Heart right ventricle (tissue), 16 donors: Measurements from ENCODE around the gene STIM2. TPM values are rescaled to one million over a fixed set of nuclear protein-coding genes. Genes with fewer than 3 reads are reported as not detected.
"Not testable (repeated sequence)": the region's sequence is repeated elsewhere in the genome, so short reads cannot be mapped to it uniquely, and the experiment has no call there.

Experiments used
- ATAC-seq, 8 donors: fragments of 200-7000 bp; cut with Tn5 transposase; one replicate each; pipeline ENCODE4 v1.9.1; 2020; ENCODE audit warnings: mild to moderate bottlenecking in 8 of 8, moderate library complexity in 8 of 8, moderate number of reproducible peaks in 1 of 8
- DNase-seq, 2 donors: peaks; one replicate each; pipeline ENCODE4 v3.0.0-alpha.2; 2020
- H3K27ac ChIP-seq, 10 donors: fragments of 200-600 bp; sonication (generic) in 2 of 10; one replicate each; pipeline versions ENCODE4 v1.5.0 to v1.8.0; 2020 to 2022; ENCODE audit warnings: mild to moderate bottlenecking in 3 of 10
- H3K27me3 ChIP-seq, 7 donors: fragments of 200-600 bp; one replicate each; pipeline ENCODE4 v1.8.0; 2021 to 2022; ENCODE audit warnings: mild to moderate bottlenecking in 2 of 7
- H3K36me3 ChIP-seq, 9 donors: fragments of 200-600 bp; sonication (generic) in 1 of 9; one replicate each; pipeline versions ENCODE4 v1.5.0 to v1.8.0; 2020 to 2022; ENCODE audit warnings: mild to moderate bottlenecking in 2 of 9
- H3K4me1 ChIP-seq, 9 donors: fragments of 200-600 bp; sonication (generic) in 1 of 9; one replicate each; pipeline versions ENCODE4 v1.5.0 to v1.8.0; 2020 to 2022; ENCODE audit warnings: mild to moderate bottlenecking in 4 of 9
- H3K4me3 ChIP-seq, 10 donors: fragments of 200-600 bp; sonication (generic) in 2 of 10; one replicate each; pipeline versions ENCODE4 v1.5.0 to v1.8.0; 2020 to 2022; ENCODE audit warnings: mild to moderate bottlenecking in 7 of 10, moderate library complexity in 2 of 10
- H3K9me3 ChIP-seq, 11 donors: fragments of 200-600 bp in 10 of 11; sonication (generic) in 2 of 11; one replicate each; pipeline versions ENCODE4 v1.5.0 to v1.8.0; 2013 to 2022; ENCODE audit warnings: mild to moderate bottlenecking in 2 of 11, control low read depth in 1 of 11, moderate library complexity in 1 of 11
- WGBS, 2 donors: extraction: QIAGEN DNeasy Blood & Tissue Kit; methylation state at CpG; one replicate each; pipeline ENCODE4 v1.1.7; 2013; ENCODE audit warnings: inconsistent platforms in 1 of 2; 5-methylcytosine and 5-hydroxymethylcytosine counted together
- intact Hi-C, 10 donors: fragments of 100-400 bp; cut with DNase I; formaldehyde crosslinking; loops; one replicate each; pipeline versions ENCODE4 v1.11.1 to v1.14.2; 2022
- polyA plus RNA-seq, 2 donors: library from polyadenylated mRNA; stranded (reverse); fragments of 200-250 nt; gene quantifications; one replicate each; pipeline ENCODE4 v1.2.3, GENCODE V29; 2013
- total RNA-seq, 10 donors: library from RNA; stranded (reverse); fragmentation: NEBNext Ultra II Directional in 3 of 10; extraction: Animal tissue kit (Norgen Biotek cat#: 25700) in 3 of 10; gene quantifications; one replicate each; pipeline versions ENCODE4 v1.2.1 to v1.2.4, GENCODE V29; 2021 to 2023
- TF ChIP-seq, protein P1 (sequence below), 9 donors: fragments of 200-600 bp; sonication (generic) in 2 of 9; IDR thresholded peaks; one replicate each; pipeline versions ENCODE4 v1.5.0 to v1.8.0; 2021 to 2022; ENCODE audit warnings: antibody characterized with exemption in 9 of 9, mild to moderate bottlenecking in 5 of 9, moderate library complexity in 1 of 9
- donor health status: Arrhythmogenic right ventricular cardiomyopathy.
- donor health status: ischemic (EF 13 %, LVEDD 7.1; RV severe dilation, severe dysfunction).
- donor health status: healthy with polysubstance abuse.
- donor health status: DM: no; HTN: yes; CAD: no.
- donor health status: DM: no; HTN: no; CAD: no.
- donor health status: ischemic (EF 25% LVEDD 6.9; RV normal size, moderate dysfunction).
- donor health status: ischemic (EF 25% LVEDD 5.7; RV mildly dilated, moderate dysfunction).
- donor health status: healthy.
- donor health status: DM: yes; HTN: yes; CAD: no.
- donor health status: Ischemic cardiomyopathy.
- donor health status: ischemic (EF 35%, LVEDD 5.7; RV mildly dilated, moderate dysfunction).
- donor health status: nonischemic (EF 11% LVEDD 7.7; RV severe dilation, severe dysfunction).
- donor health status: DM: yes; HTN: yes; CAD: no.
- donor health status: PGD.
- donor health status: ischemic (EF 29% LVEDD 5.4; RV normal size, mild dysfunction).
- donor health status: nonischemic (EF 23%, LVEDD 6.1; RV moderate dilation, normal function).

The STIM2 gene
- total and polyA plus RNA-seq, 12 donors, result 5.2 to 13.5 (median 9.6) TPM

DNA sequence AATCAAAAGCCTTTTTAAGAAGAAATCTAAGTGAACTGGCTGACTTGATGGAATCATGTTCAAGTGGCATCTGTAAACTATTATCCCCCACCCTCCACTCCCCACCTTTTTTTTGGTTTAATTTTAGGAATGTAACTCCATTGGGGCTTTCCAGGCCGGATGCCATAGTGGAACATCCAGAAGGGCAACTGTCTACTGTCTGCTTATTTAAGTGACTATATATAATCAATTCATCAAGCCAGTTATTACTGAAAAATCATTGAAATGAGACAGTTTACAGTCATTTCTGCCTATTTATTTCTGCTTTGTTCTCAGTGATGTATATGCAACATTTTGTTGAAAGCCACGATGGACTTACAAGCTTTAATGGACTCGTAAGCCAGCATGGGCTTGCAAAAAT is 162.3 kb downstream of the STIM2 start:
- WGBS, 2 donors, result 87 to 91% methylated on average over 3 of the region's 3 CpGs
- intact Hi-C loops, result no loop called here
- peaks cover 0 to 59% (median 12%) of the 10 kb centered on the region in 9 donors for H3K36me3 ChIP-seq
- peaks cover 0 to 4% (median 0%) of the 10 kb centered on the region in 9 donors for H3K4me1 ChIP-seq
- DNase-seq (no peak), ATAC-seq (no peak)
- H3K27me3 ChIP-seq, result no peaks in the 10 kb centered on the region
- TF ChIP-seq, protein P1, sequence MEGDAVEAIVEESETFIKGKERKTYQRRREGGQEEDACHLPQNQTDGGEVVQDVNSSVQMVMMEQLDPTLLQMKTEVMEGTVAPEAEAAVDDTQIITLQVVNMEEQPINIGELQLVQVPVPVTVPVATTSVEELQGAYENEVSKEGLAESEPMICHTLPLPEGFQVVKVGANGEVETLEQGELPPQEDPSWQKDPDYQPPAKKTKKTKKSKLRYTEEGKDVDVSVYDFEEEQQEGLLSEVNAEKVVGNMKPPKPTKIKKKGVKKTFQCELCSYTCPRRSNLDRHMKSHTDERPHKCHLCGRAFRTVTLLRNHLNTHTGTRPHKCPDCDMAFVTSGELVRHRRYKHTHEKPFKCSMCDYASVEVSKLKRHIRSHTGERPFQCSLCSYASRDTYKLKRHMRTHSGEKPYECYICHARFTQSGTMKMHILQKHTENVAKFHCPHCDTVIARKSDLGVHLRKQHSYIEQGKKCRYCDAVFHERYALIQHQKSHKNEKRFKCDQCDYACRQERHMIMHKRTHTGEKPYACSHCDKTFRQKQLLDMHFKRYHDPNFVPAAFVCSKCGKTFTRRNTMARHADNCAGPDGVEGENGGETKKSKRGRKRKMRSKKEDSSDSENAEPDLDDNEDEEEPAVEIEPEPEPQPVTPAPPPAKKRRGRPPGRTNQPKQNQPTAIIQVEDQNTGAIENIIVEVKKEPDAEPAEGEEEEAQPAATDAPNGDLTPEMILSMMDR (IDR thresholded peaks at IDR 0.05), result no peak
- H3K9me3 ChIP-seq, result no peaks in the 10 kb centered on the region
- H3K27ac ChIP-seq, result no peak overlapping the region
- H3K4me3 ChIP-seq, result no peak overlapping the region

DNA sequence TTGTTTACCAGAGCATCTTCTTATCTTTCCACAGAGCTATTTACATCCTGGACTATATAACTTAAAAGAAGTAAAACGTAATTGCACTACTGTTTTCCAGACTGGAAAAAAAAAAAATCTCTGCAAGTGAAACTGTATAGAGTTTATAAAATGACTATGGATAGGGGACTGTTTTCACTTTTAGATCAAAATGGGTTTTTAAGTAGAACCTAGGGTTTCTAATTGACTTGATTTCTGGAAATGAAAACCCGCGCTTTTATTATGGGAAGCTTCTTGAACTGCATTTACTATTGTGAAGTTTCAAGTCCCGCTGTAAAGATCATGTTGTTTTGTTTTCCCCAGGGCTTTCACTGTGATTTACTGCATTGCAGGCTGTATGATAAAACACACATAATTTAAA is 162.7 kb downstream of the STIM2 start:
- 78 to 92% methylated on average over 4 of the region's 4 CpGs for WGBS, 2 donors
- peaks cover 0 to 55% (median 12%) of the 10 kb centered on the region in 9 donors for H3K36me3 ChIP-seq
- H3K9me3 ChIP-seq, result no peaks in the 10 kb centered on the region

DNA sequence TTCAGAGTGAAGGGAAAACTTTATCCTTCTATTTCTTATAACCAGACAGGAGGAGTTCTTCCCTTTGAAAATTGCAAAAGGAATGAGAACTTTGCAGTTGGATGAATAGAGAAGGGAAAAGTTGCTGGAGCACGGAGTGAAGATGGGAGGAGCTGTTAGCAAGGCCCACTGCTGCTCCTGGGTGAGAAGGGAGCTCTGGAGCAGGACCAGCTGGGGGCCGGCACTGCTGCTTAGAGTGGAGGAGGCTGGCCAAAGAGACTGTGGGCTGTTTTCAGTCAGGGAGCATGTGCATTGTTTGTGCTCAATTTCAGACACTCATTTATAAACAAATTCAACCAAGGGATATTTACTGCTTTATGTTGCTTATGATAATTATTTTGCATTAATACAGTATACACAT is 164.2 kb downstream of the STIM2 start:
- Histone ChIP-seq H3K4me1 (peaks cover 0 to 4% (median 0%) of the 10 kb centered on the region in 9 donors), H3K27ac (no peak overlapping the region), H3K4me3 (no peak overlapping the region), H3K9me3 (no peaks in the 10 kb centered on the region), H3K27me3 (no peaks in the 10 kb centered on the region), H3K36me3 (peaks cover 0 to 41% (median 8%) of the 10 kb centered on the region in 9 donors)
- intact Hi-C loops, result no loop called here
- 39 to 45% methylated on average over 2 of the region's 2 CpGs for WGBS, 2 donors
- no peak for ATAC-seq
- TF ChIP-seq, protein P1 (IDR thresholded peaks at IDR 0.05), result no peak
- DNase-seq, result no peak

More for the DNA sequence above, 162.7 kb downstream of the STIM2 start:
- TF ChIP-seq, protein P1 (IDR thresholded peaks at IDR 0.05), result no peak
- no peaks in the 10 kb centered on the region for H3K27me3 ChIP-seq
- no peak overlapping the region for H3K27ac ChIP-seq
- no peak overlapping the region for H3K4me3 ChIP-seq
- ATAC-seq (no peak), DNase-seq (no peak)
- peaks cover 0 to 4% (median 0%) of the 10 kb centered on the region in 9 donors for H3K4me1 ChIP-seq
- intact Hi-C loops, result no loop called here

DNA sequence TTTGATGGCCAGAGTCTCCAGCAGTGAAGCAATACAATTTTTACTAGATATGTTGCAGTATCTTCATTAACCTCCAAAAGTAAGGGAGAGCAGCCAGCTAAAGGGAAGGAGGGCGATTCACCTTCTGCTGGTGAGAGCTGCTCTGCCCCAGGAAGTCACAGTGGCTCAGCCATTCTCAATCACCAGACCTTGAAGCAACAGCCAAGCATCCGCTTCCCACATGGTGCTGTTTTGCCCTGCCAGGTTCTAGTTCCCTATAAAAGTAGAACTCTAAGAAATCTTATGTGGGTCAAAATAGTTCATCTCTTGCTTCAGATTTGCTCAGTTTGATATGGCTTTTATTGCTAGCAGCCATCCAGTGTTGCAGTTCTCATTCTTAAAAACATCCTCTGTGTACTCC is 166.8 kb downstream of the STIM2 start:
- Histone ChIP-seq H3K27ac (no peak overlapping the region), H3K36me3 (peaks cover 0 to 15% (median 4%) of the 10 kb centered on the region in 9 donors), H3K9me3 (no peaks in the 10 kb centered on the region), H3K4me3 (no peak overlapping the region), H3K27me3 (no peaks in the 10 kb centered on the region), H3K4me1 (peaks cover 0 to 4% (median 0%) of the 10 kb centered on the region in 9 donors)
- TF ChIP-seq, protein P1 (IDR thresholded peaks at IDR 0.05), result no peak
- no peak for DNase-seq
- intact Hi-C loops, result no loop called here
- 92 to 98% methylated on average over 2 of the region's 2 CpGs for WGBS, 2 donors
- ATAC-seq, result no peak

DNA sequence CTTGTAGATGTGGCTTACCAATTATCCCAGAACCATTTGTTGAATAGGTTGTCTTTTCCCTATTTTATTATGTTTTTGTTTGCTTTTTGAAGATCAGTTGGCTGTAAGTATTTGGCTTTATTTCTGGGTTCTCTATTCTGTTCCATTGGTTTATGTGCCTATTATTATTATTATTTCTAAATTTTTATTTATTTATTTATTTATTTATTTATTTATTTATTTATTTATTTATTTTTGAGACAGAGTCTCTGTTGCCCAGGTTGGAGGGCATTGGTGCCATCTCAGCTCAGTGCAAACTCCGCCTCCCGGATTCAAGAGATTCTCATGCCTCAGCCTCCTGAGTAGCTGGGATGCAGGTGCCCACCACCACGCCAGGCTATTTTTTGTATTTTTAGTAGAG is 174.5 kb downstream of the STIM2 start:
- DNase-seq, H3K27ac ChIP-seq, H3K4me1 ChIP-seq, intact Hi-C loops, H3K27me3 ChIP-seq, H3K4me3 ChIP-seq, ATAC-seq, H3K36me3 ChIP-seq: not testable (repeated sequence)
- 32 to 99% methylated on average over 3 of the region's 3 CpGs for WGBS, 2 donors
- peaks cover 0 to 17% (median 0%) of the 10 kb centered on the region in 11 donors for H3K9me3 ChIP-seq
